GM21515 (cell line): ENCODE measurements around the gene ADGRE3.
"Not testable (repeated sequence)": the region's sequence is repeated elsewhere in the genome, so short reads cannot be mapped to it uniquely, and the experiment has no call there.

Experiments
- ATAC-seq: cut with Tn5 transposase; IDR thresholded peaks from one replicate; pipeline ENCODE4 v1.9.1; 2021; ENCODE audit not compliant: unreplicated experiment

The ADGRE3 gene

DNA sequence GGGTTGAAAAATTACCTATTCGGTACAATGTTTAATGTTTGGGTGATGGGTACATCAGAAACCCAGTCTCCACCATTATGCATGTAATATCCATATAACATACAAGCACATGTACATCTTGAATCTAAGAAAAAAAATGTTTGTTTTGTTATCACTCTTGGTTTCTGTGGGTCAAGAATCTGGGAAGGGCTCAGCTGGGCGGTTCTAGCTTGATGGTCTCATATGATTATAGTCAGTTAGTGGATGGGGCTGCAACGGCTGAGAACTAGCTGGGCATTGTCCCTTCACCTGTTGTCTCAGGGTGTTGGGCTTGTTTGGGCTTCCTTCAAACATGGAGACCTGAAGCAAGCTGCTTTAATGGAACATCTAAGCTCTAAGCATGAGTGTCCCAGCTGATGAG lies 4.7 kb downstream of the ADGRE3 start:
- ATAC-seq = no peak

DNA sequence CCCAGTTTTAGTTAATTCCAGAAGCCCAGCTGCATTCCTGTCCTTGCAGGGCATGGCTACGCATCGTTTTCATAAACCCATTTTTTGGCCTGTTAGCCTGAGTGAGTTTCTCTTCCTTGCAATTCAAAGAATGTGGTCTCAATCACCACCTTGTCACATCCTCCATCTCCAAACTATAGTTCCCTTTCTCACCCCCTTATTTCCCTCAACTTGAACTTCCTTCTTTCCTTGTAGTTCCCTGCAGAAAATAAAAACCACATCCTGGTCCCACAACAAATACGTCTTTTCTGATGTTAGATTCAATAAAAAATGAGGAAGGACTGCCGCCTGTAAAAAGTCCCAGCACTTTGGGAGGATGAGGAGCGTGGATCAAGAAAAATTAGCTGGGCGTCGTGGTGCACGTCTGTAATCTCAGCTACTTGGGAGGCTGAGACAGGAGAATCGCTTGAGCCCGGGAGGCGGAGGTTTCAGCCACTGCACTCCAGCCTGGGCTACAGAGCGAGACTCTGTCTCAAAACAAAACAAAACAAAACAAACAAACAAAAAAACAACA lies 13.2 kb downstream of the ADGRE3 start:
- ATAC-seq = no peak

DNA sequence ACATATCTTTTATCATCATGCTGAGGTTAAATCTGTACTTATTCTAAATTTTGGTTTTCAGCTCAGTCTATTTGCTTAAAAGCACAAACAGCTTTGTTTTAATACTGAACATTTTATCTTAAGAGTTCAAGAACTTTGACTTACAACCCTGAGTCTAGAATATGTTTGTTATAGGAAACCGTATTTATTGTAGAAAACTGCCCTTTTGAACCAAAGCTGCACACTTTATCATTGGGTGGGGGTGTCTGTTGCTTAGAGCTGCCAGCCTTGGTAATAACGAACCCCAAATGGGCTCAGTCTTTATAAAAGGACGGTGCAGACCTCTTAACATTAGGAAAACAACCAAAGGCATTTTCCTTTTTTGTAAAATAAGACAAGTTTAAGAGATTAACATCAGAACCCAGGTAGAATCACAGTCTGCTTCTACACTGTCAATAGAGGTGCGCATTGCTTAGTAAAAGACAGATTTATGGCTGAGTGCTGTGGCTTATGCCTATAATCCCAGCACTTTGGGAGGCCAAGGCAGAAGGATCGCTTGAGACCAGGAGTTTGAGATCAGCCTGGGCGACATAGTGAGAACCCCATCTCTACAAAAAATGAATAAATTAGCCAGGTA lies 14.7 kb downstream of the ADGRE3 start:
- no peak for ATAC-seq

DNA sequence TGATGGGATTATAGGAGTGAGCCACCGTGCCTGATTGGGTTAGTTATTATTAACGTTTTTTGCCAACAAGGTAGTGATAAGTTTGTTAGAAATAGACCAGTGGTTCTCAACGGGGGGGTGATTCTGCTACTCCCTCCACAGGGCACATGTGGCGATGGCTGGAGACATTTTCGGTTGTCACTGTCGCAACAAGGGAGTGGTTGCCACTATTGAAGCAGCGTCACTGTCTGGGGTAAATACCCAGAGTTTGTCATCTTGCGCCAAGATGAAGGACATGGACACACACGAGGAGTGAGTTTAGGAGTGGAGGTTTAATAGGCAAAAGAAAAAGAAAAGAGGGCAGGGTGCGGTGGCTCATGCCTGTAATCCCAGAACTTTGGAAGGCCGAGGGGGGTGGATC lies 18.9 kb downstream of the ADGRE3 start:
- ATAC-seq = no peak

- no peak for ATAC-seq
Observed at GRCh38 chr19:14654786-14655560, 19.7 kb downstream of the ADGRE3 start.

GRCh38 chr19:14650161-14650560 lies 24.5 kb downstream of the ADGRE3 start:
- no peak for ATAC-seq

- no peak for ATAC-seq
Observed at GRCh38 chr19:14649020-14649419, 25.6 kb downstream of the ADGRE3 start.

DNA sequence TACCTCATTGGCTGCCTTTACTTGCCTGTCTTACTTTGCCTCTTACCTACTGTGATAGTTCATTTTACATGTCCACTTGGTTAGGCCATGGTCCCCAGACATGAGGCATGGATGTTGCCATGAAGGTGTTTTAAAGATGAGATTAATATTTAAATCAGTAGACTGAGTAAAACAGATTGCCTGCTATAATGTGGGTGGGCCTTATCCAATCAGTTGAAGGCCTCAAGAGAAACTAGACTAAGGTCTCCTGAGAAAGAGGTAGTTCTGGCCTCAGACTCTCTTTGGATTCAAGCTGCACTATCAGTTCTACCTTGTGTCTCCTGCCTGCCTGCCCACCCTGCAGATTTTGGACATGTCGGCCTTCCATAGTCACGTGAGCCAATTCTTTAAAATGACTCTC lies 26.1 kb downstream of the ADGRE3 start:
- no peak for ATAC-seq

- ATAC-seq = no peak
Observed at GRCh38 chr19:14639536-14640277, 34.9 kb downstream of the ADGRE3 start.

DNA sequence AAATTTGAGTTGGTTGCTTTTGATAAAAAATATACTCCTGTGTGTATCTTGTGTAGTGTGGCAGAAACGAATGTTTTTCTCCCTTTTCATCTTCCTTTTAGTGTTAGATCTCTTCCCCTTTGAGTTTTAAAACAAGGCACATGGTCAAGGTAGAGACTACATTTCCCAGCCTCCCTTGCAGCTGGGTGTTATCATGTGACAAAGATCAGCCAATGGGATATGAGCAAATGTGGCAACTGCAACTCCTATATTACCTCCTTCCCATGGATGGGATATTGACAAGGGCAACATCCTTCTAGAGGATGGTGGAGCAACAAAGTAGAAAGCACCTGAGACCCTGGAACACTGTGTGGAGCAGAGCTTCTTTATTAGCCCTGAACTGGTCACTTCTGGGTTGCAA lies 42.4 kb downstream of the ADGRE3 start:
- no peak for ATAC-seq

DNA sequence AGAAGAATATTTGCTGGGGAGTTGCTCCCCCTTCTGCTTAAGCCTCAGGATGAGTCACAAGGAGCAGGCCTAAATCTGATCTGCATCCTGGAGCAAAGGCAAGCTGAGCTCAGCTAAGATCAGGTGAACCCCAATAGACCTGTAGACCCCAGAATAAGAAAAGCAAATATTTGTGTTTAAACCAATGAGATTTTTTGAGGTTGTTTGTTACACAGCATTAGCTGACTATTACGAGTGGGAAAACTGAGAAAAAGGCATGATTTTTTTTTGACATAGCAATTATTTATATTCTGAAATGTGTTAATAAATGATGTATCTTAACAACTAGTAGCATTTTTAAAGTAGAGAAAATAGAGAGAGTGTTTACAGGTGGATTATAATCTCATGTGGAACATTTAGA lies 45.1 kb downstream of the ADGRE3 start:
- no peak for ATAC-seq

DNA sequence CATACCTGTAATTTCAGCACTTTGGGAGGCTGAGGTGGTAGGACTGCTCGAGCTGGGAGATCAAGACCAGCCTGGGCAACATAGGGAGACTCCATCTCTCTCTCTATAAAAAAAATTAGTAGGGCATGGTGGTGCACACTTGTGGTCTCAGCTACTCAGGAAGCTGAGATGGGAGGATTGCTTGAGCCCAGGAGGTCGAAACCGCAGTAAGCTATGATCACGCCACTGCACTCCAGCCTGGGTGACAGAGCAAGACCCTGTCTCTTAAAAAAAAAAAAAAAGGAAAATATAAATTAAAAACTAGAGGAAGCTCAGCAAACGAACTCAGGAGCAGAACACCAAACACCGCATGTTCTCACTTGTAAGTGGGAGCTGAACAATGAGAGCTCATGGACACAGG lies 50.2 kb downstream of the ADGRE3 start:
- not testable (repeated sequence) for ATAC-seq

- ATAC-seq = no peak
Observed at GRCh38 chr19:14619404-14619803, 55.2 kb downstream of the ADGRE3 start.

DNA sequence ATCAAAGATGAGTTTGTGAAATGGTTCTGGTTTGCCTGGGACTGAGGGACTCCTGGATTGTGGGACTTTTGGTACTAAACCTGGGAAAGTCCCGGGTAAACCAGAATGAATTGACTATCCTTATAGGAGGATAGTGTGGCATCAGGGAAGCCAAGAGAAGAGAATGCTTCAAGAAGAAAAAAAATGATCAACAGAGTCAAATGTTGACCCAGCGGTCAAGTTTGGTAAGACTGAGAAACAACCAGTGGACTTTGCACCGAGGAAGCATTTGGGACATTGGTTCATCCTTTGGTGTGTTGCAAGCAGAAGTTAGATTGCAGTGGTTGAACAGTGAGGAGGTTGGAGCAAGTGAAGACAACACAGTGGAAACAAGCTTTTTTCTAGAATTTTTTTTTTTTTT lies 58.2 kb downstream of the ADGRE3 start:
- no peak for ATAC-seq

DNA sequence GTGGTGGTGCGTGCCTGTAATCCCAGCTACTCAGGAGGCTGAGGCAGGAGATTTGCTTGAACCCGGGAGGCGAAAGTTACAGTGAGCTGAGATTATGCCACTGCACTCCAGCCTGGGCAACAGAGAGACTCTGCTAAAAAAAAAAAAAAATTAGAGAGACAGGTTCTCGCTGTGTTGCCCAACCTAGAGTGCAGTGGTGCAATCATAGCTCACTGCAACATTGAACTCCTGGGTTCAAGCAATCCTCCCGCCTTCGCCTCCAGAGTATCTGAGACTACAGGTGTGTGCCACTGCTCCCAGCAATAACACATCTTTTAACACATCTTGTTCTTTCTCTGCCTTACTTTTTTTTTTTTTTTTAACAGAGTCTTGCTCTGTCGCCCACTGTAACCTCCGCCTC lies 59.0 kb downstream of the ADGRE3 start:
- ATAC-seq = no peak

GRCh38 chr19:14614099-14614412 lies 60.6 kb downstream of the ADGRE3 start:
- ATAC-seq = no peak

DNA sequence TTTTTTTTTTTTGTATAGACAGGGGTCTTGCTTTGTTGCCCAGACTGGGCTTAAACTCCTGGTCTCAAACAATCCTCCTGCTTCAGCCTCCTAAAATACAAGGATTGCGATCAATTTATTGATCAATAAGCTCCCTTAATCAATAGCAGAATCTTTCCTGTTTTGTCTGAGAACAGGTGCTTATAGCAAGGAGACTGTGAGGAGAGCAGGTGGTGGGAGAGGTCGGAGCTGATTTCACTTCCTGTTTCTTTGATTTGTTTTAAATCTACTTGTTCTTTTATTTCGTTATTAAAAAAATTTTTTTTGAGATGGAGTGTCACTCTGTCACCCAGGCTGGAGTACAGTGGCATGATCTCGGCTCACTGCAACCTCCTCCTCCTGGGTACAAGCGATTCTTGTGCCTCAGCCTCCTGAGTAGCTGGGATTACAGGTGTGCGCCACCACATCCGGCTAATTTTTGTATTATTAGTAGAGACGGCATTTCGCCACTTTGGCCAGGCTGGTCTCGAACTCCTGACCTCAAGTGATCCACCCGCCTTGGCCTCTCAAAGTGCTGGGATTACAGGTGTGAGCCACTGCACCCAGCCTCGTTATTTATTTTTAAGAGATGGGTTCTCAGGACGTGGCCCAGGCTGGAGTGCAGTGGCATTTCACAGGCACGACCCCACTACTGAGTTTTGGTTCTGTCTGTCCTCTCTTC lies 61.1 kb downstream of the ADGRE3 start:
- not testable (repeated sequence) for ATAC-seq

GRCh38 chr19:14612657-14613056 lies 62.0 kb downstream of the ADGRE3 start:
- ATAC-seq = no peak

GRCh38 chr19:14612242-14612641 lies 62.4 kb downstream of the ADGRE3 start:
- ATAC-seq = not testable (repeated sequence)

DNA sequence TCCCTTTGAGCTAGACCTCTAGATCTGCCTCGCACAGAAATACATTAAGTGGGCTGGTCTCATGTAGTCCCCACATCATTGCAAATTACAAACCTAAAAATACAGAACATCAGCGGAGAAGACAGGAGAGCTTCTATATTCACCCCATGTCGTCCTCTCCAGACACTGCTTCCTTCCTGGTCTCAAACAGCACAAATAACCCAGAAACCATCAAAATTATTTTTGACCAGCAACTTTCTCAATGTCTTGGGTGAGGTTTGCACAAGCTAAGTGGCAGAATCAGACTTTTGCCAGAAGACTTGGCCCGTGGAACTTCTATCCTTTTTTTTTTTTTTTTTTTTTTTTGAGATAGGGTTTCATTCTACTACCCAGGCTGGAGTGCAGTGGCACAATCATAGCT lies 63.6 kb downstream of the ADGRE3 start:
- no peak for ATAC-seq

GRCh38 chr19:14606627-14607026 lies 68.0 kb downstream of the ADGRE3 start:
- no peak for ATAC-seq
